K562 (cell line): ENCODE data around the gene RHEB. TPM values are rescaled to one million over a fixed set of nuclear protein-coding genes. Genes with fewer than 3 reads are reported as not detected.
A peak's percentile ranks its signal among the peaks of the same experiment; 100 is the strongest.

Experiments
- ARNT ChIP-seq, 2 experiments: fragments of 450-650 bp; IDR thresholded peaks; 2 replicates each; pipeline ENCODE4 v1.6.1; 2016; ENCODE audit warnings: mild to moderate bottlenecking in 1 of 2
- CBFB ChIP-seq: sonication (generic); formaldehyde crosslinking; IDR thresholded peaks from 2 replicates; pipeline ENCODE4 v1.4.0; 2020; ENCODE audit warnings: mild to moderate bottlenecking, missing genetic modification reagents
- CBX5 ChIP-seq: IDR thresholded peaks from 2 replicates; pipeline ENCODE4 v1.6.1; 2014; ENCODE audit warnings: low read depth, borderline replicate concordance
- CTBP1 ChIP-seq: fragments of 450-650 bp; IDR thresholded peaks from 2 replicates; pipeline ENCODE4 v1.6.1; 2016; ENCODE audit warnings: borderline replicate concordance
- FUS ChIP-seq: fragments of 200-400 bp; formaldehyde crosslinking; optimal IDR thresholded peaks from 2 replicates; pipeline ENCODE3; 2017; ENCODE audit warnings: low read depth, low read length
- HDAC6 ChIP-seq: IDR thresholded peaks from 2 replicates; pipeline ENCODE4 v1.6.1; 2012; ENCODE audit warnings: low read depth, mild to moderate bottlenecking, control low read depth, inconsistent platforms, low read length, moderate library complexity
- MAX ChIP-seq: sonication (generic); formaldehyde crosslinking; IDR thresholded peaks from 2 replicates; pipeline ENCODE4 v1.9.0; 2022; ENCODE audit warnings: mild to moderate bottlenecking, missing genetic modification reagents
- MEIS2 ChIP-seq: fragments of 450-650 bp; IDR thresholded peaks from 2 replicates; pipeline ENCODE4 v1.6.1; 2014; ENCODE audit warnings: mild to moderate bottlenecking; ENCODE audit not compliant: partially characterized antibody
- MNT ChIP-seq, 2 experiments: fragments of 450-650 bp; conservative IDR thresholded peaks; 2 replicates each; pipeline ENCODE4 v1.6.1; 2017; ENCODE audit warnings: mild to moderate bottlenecking in 2 of 2, moderate library complexity in 2 of 2
- MYBL2 ChIP-seq, 2 experiments: fragments of 450-650 bp in 1 of 2; sonication (generic) in 1 of 2; formaldehyde crosslinking in 1 of 2; IDR thresholded peaks; 2 replicates each; pipeline versions ENCODE4 v1.6.1 to v1.8.1; 2017 to 2022; ENCODE audit warnings: borderline replicate concordance in 1 of 2, inconsistent platforms in 1 of 2, low read depth in 1 of 2, mild to moderate bottlenecking in 1 of 2, missing genetic modification reagents in 1 of 2, moderate library complexity in 1 of 2
- NFXL1 ChIP-seq: fragments of 450-650 bp; formaldehyde crosslinking; IDR thresholded peaks from 2 replicates; pipeline ENCODE4 v1.4.0; 2021; ENCODE audit warnings: mild to moderate bottlenecking
- PBX2 ChIP-seq, 2 experiments: IDR thresholded peaks in 1 of 2; conservative IDR thresholded peaks in 1 of 2; 2 replicates each; pipeline ENCODE4 v1.6.1; 2016; ENCODE audit warnings: low read depth in 2 of 2, mild to moderate bottlenecking in 1 of 2, missing compliant biosample characterization in 1 of 2, missing genetic modification characterization in 1 of 2, moderate library complexity in 1 of 2
- PCBP1 ChIP-seq: fragments of 200-400 bp; formaldehyde crosslinking; IDR thresholded peaks from 2 replicates; pipeline ENCODE4 v1.6.1; 2018; ENCODE audit warnings: mild to moderate bottlenecking, low read depth, low read length; ENCODE audit not compliant: poor library complexity, severe bottlenecking
- PRMT5 ChIP-seq: sonication (generic); formaldehyde crosslinking; IDR thresholded peaks from 2 replicates; pipeline ENCODE4 v1.5.0; 2020; ENCODE audit warnings: missing genetic modification reagents
- RB1 ChIP-seq: fragments of 450-650 bp; IDR thresholded peaks from 2 replicates; pipeline ENCODE4 v1.6.1; 2017; ENCODE audit warnings: low read depth, mild to moderate bottlenecking
- RBM22 ChIP-seq: fragments of 200-400 bp; formaldehyde crosslinking; IDR thresholded peaks from 2 replicates; pipeline ENCODE4 v1.6.1; 2018; ENCODE audit warnings: low read length, low read depth; ENCODE audit not compliant: poor library complexity, severe bottlenecking
- SMARCA4 ChIP-seq: fragments of 450-650 bp; IDR thresholded peaks from 2 replicates; pipeline ENCODE4 v1.6.1; 2016
- SRSF1 ChIP-seq: fragments of 200-400 bp; formaldehyde crosslinking; IDR thresholded peaks from 2 replicates; pipeline ENCODE4 v1.6.1; 2017; ENCODE audit warnings: mild to moderate bottlenecking, low read depth, low read length, moderate library complexity
- ZBTB26 ChIP-seq: fragments of 450-650 bp; formaldehyde crosslinking; IDR thresholded peaks from 2 replicates; pipeline ENCODE4 v1.4.0; 2022; ENCODE audit warnings: missing genetic modification characterization
- ZC3H8 ChIP-seq: fragments of 450-650 bp; IDR thresholded peaks from 2 replicates; pipeline ENCODE4 v1.6.1; 2017
- ZFX ChIP-seq: sonication (generic); formaldehyde crosslinking; IDR thresholded peaks from 2 replicates; pipeline ENCODE4 v1.8.0; 2022; ENCODE audit warnings: mild to moderate bottlenecking, missing genetic modification reagents, moderate library complexity
- ZNF408 ChIP-seq: fragments of 250-450 bp; sonication (Bioruptor Pico); IDR thresholded peaks from 2 replicates; pipeline ENCODE4 v1.4.0; 2020; ENCODE audit warnings: low read depth, mild to moderate bottlenecking, moderate library complexity
- ZNF695 ChIP-seq: fragments of 450-650 bp; formaldehyde crosslinking; IDR thresholded peaks from 2 replicates; pipeline ENCODE4 v1.4.0; 2020; ENCODE audit warnings: mild to moderate bottlenecking, moderate library complexity
- polyA plus RNA-seq, 8 experiments: library from polyadenylated mRNA; depleted of rRNA in 4 of 8; stranded (reverse) in 5 of 8; unstranded in 3 of 8; fragments of >200 nt; fragmentation: Nextera tagmentation in 2 of 8; fragmentation: Illumina TruSeq in 1 of 8; extraction: Ambion mirVana in 2 of 8; extraction: Trizol in 1 of 8; gene quantifications; 2 replicates each; pipeline versions ENCODE4 v1.2.1 to v1.2.3, GENCODE V29; 2011 to 2014; ENCODE audit warnings: inconsistent platforms in 1 of 8, missing spikeins in 1 of 8
- total RNA-seq, 7 experiments: library from RNA; depleted of rRNA in 6 of 7; stranded (reverse); fragments of >200 nt in 6 of 7; fragmentation: Illumina TruSeq in 2 of 7; extraction: Trizol in 2 of 7; gene quantifications; 2 replicates each; pipeline versions ENCODE4 v1.2.1 to v1.2.3, GENCODE V29; 2011 to 2021; ENCODE audit warnings: low replicate concordance in 1 of 7

RHEB gene
- total and polyA plus RNA-seq, 9 of the 15 experiments (the other 6 are each of a cell fraction or from before 2014, with no cell fraction given), result 28.5 to 249 (median 182) TPM

GRCh38 chr7:151518105-151518946 is 1.4 kb downstream of the RHEB start (continued):
- TF ChIP-seq PBX2 (CRISPR knock-in tag; IDR thresholded peaks at IDR 0.05; ENCODE audit: low read depth) (no peak), PBX2 (tag; conservative IDR thresholded peaks at IDR 0.05; ENCODE audit: low read depth) (no peak), MAX (CRISPR knock-in tag) (0 out of 2 replicates have a peak, but pooled peaks have one; percentile 9), FUS (no peak), RB1 (no peak; the same call in 1 of the 2 replicates), ARNT (IDR thresholded peaks at IDR 0.05) (no peak), MNT (conservative IDR thresholded peaks at IDR 0.05) (peak in 1 of 2 experiments; percentile 56; a peak in 2 of 4 replicates), HDAC6 (no peak), NFXL1 (CRISPR knock-in tag) (no peak), ZFX (CRISPR knock-in tag) (no peak), PRMT5 (CRISPR knock-in tag) (no peak), CBX5 (no peak), ZNF695 (CRISPR knock-in tag) (no peak), ZC3H8 (no peak), ZBTB26 (no peak), MYBL2 (IDR thresholded peaks at IDR 0.05; ENCODE audit: low read depth) (no peak), MYBL2 (CRISPR knock-in tag; IDR thresholded peaks at IDR 0.05; ENCODE audit: borderline replicate concordance) (no peak), CBFB (peak; percentile 72; the same call in 1 of the 2 replicates), PCBP1 (no peak), MEIS2 (no peak), CTBP1 (peak; percentile 68), ZNF408 (no peak), RBM22 (no peak), SMARCA4 (no peak), SRSF1 (no peak)
